ENCODE measurements around the gene CDH4. TPM values are rescaled to one million over a fixed set of nuclear protein-coding genes. Genes with fewer than 3 reads are reported as not detected.

Gene CDH4
- total RNA-seq, 1 donor from 2014 or later, result 39.7 TPM

GRCh38 chr20:61879303-61879620 lies 627.2 kb downstream of the CDH4 start:
- no peaks in the 10 kb centered on the region for H3K36me3 ChIP-seq (ENCODE audit: control insufficient read depth, insufficient read depth, low read length)
- TF ChIP-seq CTCF (IDR thresholded peaks at IDR 0.05; ENCODE audit: insufficient read depth, low read length, poor library complexity, severe bottlenecking), result no peak
- no peak for DNase-seq (ENCODE audit: low read depth)
- H3K4me3 ChIP-seq (ENCODE audit: low read depth, low read length), result no peak overlapping the region
- H3K27me3 ChIP-seq (ENCODE audit: control insufficient read depth, insufficient read depth, low read length), result peaks cover 3% of the 10 kb centered on the region

DNA sequence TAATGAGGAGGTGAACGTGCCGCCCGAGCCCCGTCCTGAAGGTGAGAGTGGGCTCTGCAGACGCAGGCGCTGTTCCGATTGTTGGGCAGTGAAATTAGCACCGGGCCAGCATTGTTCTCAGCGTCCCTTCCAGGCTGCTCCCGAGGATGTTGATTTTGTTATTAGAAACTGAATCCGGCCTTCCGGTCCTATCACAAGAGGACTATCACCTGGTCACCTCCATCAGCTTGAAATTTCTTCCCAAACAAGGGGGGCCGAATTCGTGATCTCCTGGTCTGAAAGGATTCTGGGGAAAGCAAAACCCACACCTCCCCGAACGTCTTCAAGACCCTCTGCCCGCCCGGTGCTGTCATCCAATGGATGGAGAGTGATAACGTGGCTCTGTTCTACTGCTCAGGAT lies 627.6 kb downstream of the CDH4 start:
- H3K27me3 ChIP-seq (ENCODE audit: control insufficient read depth, insufficient read depth, low read length), result peaks cover 5% of the 10 kb centered on the region
- no peak for TF ChIP-seq CTCF (IDR thresholded peaks at IDR 0.05; ENCODE audit: insufficient read depth, low read length, poor library complexity, severe bottlenecking)
- H3K4me3 ChIP-seq (ENCODE audit: low read depth, low read length), result no peak overlapping the region
- no peaks in the 10 kb centered on the region for H3K36me3 ChIP-seq (ENCODE audit: control insufficient read depth, insufficient read depth, low read length)
- no peak for DNase-seq (ENCODE audit: low read depth)

- no peak for TF ChIP-seq CTCF (IDR thresholded peaks at IDR 0.05; ENCODE audit: insufficient read depth, low read length, poor library complexity, severe bottlenecking)
- no peak for DNase-seq (ENCODE audit: low read depth)
- Histone ChIP-seq H3K27me3 (ENCODE audit: control insufficient read depth, insufficient read depth, low read length) (peaks cover 5% of the 10 kb centered on the region), H3K36me3 (ENCODE audit: control insufficient read depth, insufficient read depth, low read length) (no peaks in the 10 kb centered on the region), H3K4me3 (ENCODE audit: low read depth, low read length) (no peak overlapping the region)
Measured at GRCh38 chr20:61880706-61881105, 628.6 kb downstream of the CDH4 start.

DNA sequence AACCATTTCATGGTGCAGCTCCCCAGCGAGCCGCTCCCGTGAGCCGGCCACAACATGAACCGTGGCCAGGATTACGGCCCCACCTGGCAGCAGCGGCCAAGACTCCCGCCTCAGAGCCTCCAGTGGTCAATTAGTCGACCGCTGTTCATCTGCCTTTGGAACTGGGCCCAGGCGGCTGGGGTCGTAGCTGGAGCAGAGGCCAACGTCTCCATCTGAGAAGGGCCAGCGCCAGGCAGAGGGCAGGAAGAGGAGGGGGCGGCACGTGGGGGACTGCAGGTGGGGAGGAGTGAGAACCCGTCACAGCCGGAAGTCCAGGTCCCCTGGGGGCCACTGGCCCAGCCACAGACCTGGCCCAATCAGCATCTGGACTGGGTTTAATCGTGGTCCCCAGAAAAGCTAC lies 629.4 kb downstream of the CDH4 start:
- peaks cover 5% of the 10 kb centered on the region for H3K27me3 ChIP-seq (ENCODE audit: control insufficient read depth, insufficient read depth, low read length)
- H3K36me3 ChIP-seq (ENCODE audit: control insufficient read depth, insufficient read depth, low read length), result no peaks in the 10 kb centered on the region
- H3K4me3 ChIP-seq (ENCODE audit: low read depth, low read length), result no peak overlapping the region
- DNase-seq (ENCODE audit: low read depth), result no peak
- no peak for TF ChIP-seq CTCF (IDR thresholded peaks at IDR 0.05; ENCODE audit: insufficient read depth, low read length, poor library complexity, severe bottlenecking)

- Histone ChIP-seq H3K36me3 (ENCODE audit: control insufficient read depth, insufficient read depth, low read length) (no peaks in the 10 kb centered on the region), H3K27me3 (ENCODE audit: control insufficient read depth, insufficient read depth, low read length) (peaks cover 5% of the 10 kb centered on the region), H3K4me3 (ENCODE audit: low read depth, low read length) (no peak overlapping the region)
- no peak for TF ChIP-seq CTCF (IDR thresholded peaks at IDR 0.05; ENCODE audit: insufficient read depth, low read length, poor library complexity, severe bottlenecking)
- no peak for DNase-seq (ENCODE audit: low read depth)
Measured at GRCh38 chr20:61881861-61882260, 629.8 kb downstream of the CDH4 start.

DNA sequence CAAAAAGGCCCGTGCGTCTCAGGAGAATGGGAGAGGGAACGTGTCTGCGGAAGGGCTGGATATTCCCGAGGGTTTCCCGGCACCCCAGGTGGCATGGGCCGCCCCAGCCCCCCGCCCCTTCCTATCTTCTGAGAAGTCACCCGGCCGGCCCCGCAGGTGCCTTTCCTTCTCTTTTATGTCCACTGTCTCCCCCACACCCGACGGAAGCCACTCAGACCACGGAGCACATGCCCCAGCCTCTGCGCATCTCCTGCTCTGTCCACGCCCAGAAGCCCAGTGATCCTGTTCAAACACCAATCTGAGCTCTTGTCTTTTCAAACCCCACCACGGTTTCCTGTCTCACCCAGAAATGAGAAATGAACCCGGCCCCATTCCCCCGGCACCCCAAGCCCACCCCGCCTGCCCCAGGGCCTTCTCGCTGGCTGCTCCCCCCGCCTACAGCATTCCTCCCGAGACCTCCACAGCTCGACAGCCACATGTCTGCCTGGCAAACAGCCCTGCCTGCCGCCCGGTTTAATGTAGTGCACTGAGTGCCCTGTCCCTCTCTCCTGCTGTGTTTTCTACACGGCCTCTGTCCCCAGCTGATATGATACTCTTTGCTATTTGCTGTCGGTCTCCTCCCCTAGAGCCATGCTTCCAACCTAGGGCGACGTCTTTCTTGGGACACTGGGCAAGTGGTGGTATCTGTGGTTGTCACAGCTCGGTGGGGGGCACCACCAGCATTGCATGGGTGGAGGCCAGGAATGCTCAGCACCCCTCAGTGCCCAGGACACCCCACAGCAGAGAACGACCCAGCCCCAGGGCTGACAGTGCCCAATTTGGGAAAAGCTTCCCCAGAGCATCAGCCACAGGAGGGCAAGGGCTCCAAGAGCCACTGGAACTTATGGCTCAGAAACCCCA lies 630.9 kb downstream of the CDH4 start:
- TF ChIP-seq CTCF (IDR thresholded peaks at IDR 0.05; ENCODE audit: insufficient read depth, low read length, poor library complexity, severe bottlenecking), result no peak
- no peak overlapping the region for H3K4me3 ChIP-seq (ENCODE audit: low read depth, low read length)
- peaks cover 5% of the 10 kb centered on the region for H3K27me3 ChIP-seq (ENCODE audit: control insufficient read depth, insufficient read depth, low read length)
- no peak for DNase-seq (ENCODE audit: low read depth)
- no peaks in the 10 kb centered on the region for H3K36me3 ChIP-seq (ENCODE audit: control insufficient read depth, insufficient read depth, low read length)
